Measurements from ENCODE around the gene RIPK3. TPM values are rescaled to one million over a fixed set of nuclear protein-coding genes. Genes with fewer than 3 reads are reported as not detected.
A peak's percentile ranks its signal among the peaks of the same experiment; 100 is the strongest.

RIPK3 gene
- total RNA-seq, 1 donor from 2014 or later = 0.95 TPM

DNA sequence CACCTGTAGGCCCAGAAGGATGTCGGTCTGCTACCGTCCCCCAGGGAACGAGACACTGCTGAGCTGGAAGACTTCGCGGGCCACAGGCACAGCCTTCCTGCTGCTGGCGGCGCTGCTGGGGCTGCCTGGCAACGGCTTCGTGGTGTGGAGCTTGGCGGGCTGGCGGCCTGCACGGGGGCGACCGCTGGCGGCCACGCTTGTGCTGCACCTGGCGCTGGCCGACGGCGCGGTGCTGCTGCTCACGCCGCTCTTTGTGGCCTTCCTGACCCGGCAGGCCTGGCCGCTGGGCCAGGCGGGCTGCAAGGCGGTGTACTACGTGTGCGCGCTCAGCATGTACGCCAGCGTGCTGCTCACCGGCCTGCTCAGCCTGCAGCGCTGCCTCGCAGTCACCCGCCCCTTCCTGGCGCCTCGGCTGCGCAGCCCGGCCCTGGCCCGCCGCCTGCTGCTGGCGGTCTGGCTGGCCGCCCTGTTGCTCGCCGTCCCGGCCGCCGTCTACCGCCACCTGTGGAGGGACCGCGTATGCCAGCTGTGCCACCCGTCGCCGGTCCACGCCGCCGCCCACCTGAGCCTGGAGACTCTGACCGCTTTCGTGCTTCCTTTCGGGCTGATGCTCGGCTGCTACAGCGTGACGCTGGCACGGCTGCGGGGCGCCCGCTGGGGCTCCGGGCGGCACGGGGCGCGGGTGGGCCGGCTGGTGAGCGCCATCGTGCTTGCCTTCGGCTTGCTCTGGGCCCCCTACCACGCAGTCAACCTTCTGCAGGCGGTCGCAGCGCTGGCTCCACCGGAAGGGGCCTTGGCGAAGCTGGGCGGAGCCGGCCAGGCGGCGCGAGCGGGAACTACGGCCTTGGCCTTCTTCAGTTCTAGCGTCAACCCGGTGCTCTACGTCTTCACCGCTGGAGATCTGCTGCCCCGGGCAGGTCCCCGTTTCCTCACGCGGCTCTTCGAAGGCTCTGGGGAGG is 28.9 kb downstream of the RIPK3 start, which contains the start of gene LTB4R:
TSS of gene LTB4R (plus strand) at position 857 of the 959 bp plus-strand sequence. CDS start 4,150 bp downstream, outside the sequence.
- Mint-ChIP-seq H3K4me3 (ENCODE audit: unreplicated experiment) (no peak within 1 kb of the TSS), H3K4me1 (ENCODE audit: low read depth, unreplicated experiment) (peaks cover 8% of the 10 kb centered on the region), H3K27ac (ENCODE audit: unreplicated experiment) (no peak within 1 kb of the TSS), H3K27me3 (ENCODE audit: low read depth, unreplicated experiment) (peaks cover 6% of the 10 kb centered on the region), H3K9me3 (ENCODE audit: unreplicated experiment) (peaks cover 2% of the 10 kb centered on the region), H3K36me3 (ENCODE audit: low read depth, unreplicated experiment) (peaks cover 17% of the 10 kb centered on the region)
- TF ChIP-seq, protein P1, sequence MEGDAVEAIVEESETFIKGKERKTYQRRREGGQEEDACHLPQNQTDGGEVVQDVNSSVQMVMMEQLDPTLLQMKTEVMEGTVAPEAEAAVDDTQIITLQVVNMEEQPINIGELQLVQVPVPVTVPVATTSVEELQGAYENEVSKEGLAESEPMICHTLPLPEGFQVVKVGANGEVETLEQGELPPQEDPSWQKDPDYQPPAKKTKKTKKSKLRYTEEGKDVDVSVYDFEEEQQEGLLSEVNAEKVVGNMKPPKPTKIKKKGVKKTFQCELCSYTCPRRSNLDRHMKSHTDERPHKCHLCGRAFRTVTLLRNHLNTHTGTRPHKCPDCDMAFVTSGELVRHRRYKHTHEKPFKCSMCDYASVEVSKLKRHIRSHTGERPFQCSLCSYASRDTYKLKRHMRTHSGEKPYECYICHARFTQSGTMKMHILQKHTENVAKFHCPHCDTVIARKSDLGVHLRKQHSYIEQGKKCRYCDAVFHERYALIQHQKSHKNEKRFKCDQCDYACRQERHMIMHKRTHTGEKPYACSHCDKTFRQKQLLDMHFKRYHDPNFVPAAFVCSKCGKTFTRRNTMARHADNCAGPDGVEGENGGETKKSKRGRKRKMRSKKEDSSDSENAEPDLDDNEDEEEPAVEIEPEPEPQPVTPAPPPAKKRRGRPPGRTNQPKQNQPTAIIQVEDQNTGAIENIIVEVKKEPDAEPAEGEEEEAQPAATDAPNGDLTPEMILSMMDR (IDR thresholded peaks at IDR 0.05; ENCODE audit: insufficient read depth, low read depth, low read length) = no peak
- no peak for TF ChIP-seq EZH2 (IDR thresholded peaks at IDR 0.05; ENCODE audit: insufficient read depth, low read length)
- peak; percentile 72 for DNase-seq (ENCODE audit: low read depth)
- no peaks in the 10 kb centered on the region for H3K9me3 ChIP-seq (ENCODE audit: insufficient read depth, low read depth, low read length)
- H3K9ac ChIP-seq (ENCODE audit: low read length) = no peak within 1 kb of the TSS
- FAIRE-seq = no peak
- H3K36me3 ChIP-seq (ENCODE audit: insufficient read depth, low read length) = peaks cover 8% of the 10 kb centered on the region
- peaks cover 48% of the 10 kb centered on the region for H4K20me1 ChIP-seq (ENCODE audit: insufficient read depth, low read length)
- H3K79me2 ChIP-seq (ENCODE audit: insufficient read depth, low read length) = no peaks in the 10 kb centered on the region
- H3K27ac ChIP-seq (ENCODE audit: low read depth, low read length) = no peak within 1 kb of the TSS
- H3K4me1 ChIP-seq (ENCODE audit: insufficient read depth, low read length) = peaks cover 16% of the 10 kb centered on the region
- peak within 1 kb of the TSS; percentile 44 for H2AFZ ChIP-seq (ENCODE audit: low read depth, low read length)
- no peak within 1 kb of the TSS for H3K4me3 ChIP-seq (ENCODE audit: insufficient read depth, low read depth, low read length)
- peaks cover 12% of the 10 kb centered on the region for H3K27me3 ChIP-seq (ENCODE audit: insufficient read depth, low read length)
- H3K4me2 ChIP-seq (ENCODE audit: low read length) = peak within 1 kb of the TSS; percentile 78

DNA sequence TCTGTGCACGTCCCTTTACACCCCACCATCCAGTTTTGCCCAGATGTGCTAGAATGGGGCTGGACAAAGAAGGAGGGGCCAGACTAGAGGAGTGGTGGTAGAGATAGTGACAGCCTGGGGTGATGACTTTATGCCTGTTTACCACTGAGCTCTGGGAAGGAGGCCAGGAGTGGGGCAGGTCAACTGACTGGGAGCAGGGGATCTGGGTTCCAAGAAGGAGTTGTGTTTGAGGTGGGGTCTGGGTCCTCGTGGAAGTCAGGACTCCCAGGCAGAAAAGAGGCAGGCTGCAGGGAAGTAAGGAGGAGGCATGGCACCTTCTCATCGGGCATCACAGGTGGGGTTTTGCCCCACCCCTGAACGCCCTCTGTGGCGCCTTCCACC is 29.5 kb downstream of the RIPK3 start:
- Histone ChIP-seq H3K79me2 (ENCODE audit: insufficient read depth, low read length) (no peaks in the 10 kb centered on the region), H3K36me3 (ENCODE audit: insufficient read depth, low read length) (peaks cover 14% of the 10 kb centered on the region), H4K20me1 (ENCODE audit: insufficient read depth, low read length) (peaks cover 48% of the 10 kb centered on the region), H3K4me2 (ENCODE audit: low read length) (peak overlapping the region; percentile 78), H3K27ac (ENCODE audit: low read depth, low read length) (no peak overlapping the region), H3K9me3 (ENCODE audit: insufficient read depth, low read depth, low read length) (no peaks in the 10 kb centered on the region), H3K27me3 (ENCODE audit: insufficient read depth, low read length) (peaks cover 6% of the 10 kb centered on the region), H3K9ac (ENCODE audit: low read length) (no peak overlapping the region), H3K4me3 (ENCODE audit: insufficient read depth, low read depth, low read length) (no peak overlapping the region), H3K4me1 (ENCODE audit: insufficient read depth, low read length) (peaks cover 16% of the 10 kb centered on the region), H2AFZ (ENCODE audit: low read depth, low read length) (peak overlapping the region; percentile 44)
- no peak overlapping the region for H3K4me3 Mint-ChIP-seq (ENCODE audit: unreplicated experiment)
- peak overlapping the region; percentile 66 for H3K27ac Mint-ChIP-seq (ENCODE audit: unreplicated experiment)
- H3K9me3 Mint-ChIP-seq (ENCODE audit: unreplicated experiment) = peaks cover 2% of the 10 kb centered on the region
- TF ChIP-seq, protein P1 (IDR thresholded peaks at IDR 0.05; ENCODE audit: insufficient read depth, low read depth, low read length) = no peak
- no peak for TF ChIP-seq EZH2 (IDR thresholded peaks at IDR 0.05; ENCODE audit: insufficient read depth, low read length)
- no peak for FAIRE-seq
- H3K27me3 Mint-ChIP-seq (ENCODE audit: low read depth, unreplicated experiment) = peaks cover 6% of the 10 kb centered on the region
- H3K36me3 Mint-ChIP-seq (ENCODE audit: low read depth, unreplicated experiment) = peaks cover 23% of the 10 kb centered on the region
- peaks cover 8% of the 10 kb centered on the region for H3K4me1 Mint-ChIP-seq (ENCODE audit: low read depth, unreplicated experiment)
- DNase-seq (ENCODE audit: low read depth) = no peak

All from astrocyte (in vitro differentiated cells and primary cell).